ENCODE measurements around the gene FURIN.

Gene FURIN

GRCh38 chr15:90880381-90881145 lies 12.2 kb downstream of the FURIN start:
- no peak for TF ChIP-seq CTCF (IDR thresholded peaks at IDR 0.05; ENCODE audit: borderline replicate concordance, insufficient read depth, low read depth, low read length)
- no peak overlapping the region for H3K4me3 ChIP-seq (ENCODE audit: low read depth, low read length)

GRCh38 chr15:90881181-90881977 lies 13.0 kb downstream of the FURIN start:
- TF ChIP-seq CTCF (IDR thresholded peaks at IDR 0.05; ENCODE audit: borderline replicate concordance, insufficient read depth, low read depth, low read length) = no peak
- no peak overlapping the region for H3K4me3 ChIP-seq (ENCODE audit: low read depth, low read length)

- TF ChIP-seq CTCF (IDR thresholded peaks at IDR 0.05; ENCODE audit: borderline replicate concordance, insufficient read depth, low read depth, low read length) = no peak
- H3K4me3 ChIP-seq (ENCODE audit: low read depth, low read length) = no peak overlapping the region
These were observed 13.8 kb downstream of the FURIN start for GRCh38 chr15:90881978-90882721.

GRCh38 chr15:90882781-90883525 lies 14.6 kb downstream of the FURIN start:
- H3K4me3 ChIP-seq (ENCODE audit: low read depth, low read length) = no peak overlapping the region

GRCh38 chr15:90883526-90883975 lies 15.2 kb downstream of the FURIN start:
- peak overlapping the region; percentile 76 for H3K4me3 ChIP-seq (ENCODE audit: low read depth, low read length)
- no peak for TF ChIP-seq CTCF (IDR thresholded peaks at IDR 0.05; ENCODE audit: borderline replicate concordance, insufficient read depth, low read depth, low read length)

More at GRCh38 chr15:90882781-90883525, 14.6 kb downstream of the FURIN start:
- no peak for TF ChIP-seq CTCF (IDR thresholded peaks at IDR 0.05; ENCODE audit: borderline replicate concordance, insufficient read depth, low read depth, low read length)

GRCh38 chr15:90883976-90884718 lies 15.8 kb downstream of the FURIN start, which contains the start of gene FES:
TSS of gene FES (plus strand) at chr15:90884504. CDS start at chr15:90885046, 542 bp downstream.
- H3K4me3 ChIP-seq (ENCODE audit: low read depth, low read length) = peak within 1 kb of the TSS; percentile 76
- TF ChIP-seq CTCF (IDR thresholded peaks at IDR 0.05; ENCODE audit: borderline replicate concordance, insufficient read depth, low read depth, low read length) = no peak

All from GM12875 (cell line).